IPS-20b (cell line): ENCODE measurements around the gene CCNH.

Source experiments
- H3K27ac ChIP-seq: one replicate; pipeline ENCODE4 v1.5.1; 2013; ENCODE audit warnings: low read length
- H3K27me3 ChIP-seq: 2 replicates; pipeline ENCODE4 v1.6.1; 2013; ENCODE audit warnings: mild to moderate bottlenecking, low read length, inconsistent platforms; ENCODE audit not compliant: insufficient read depth
- H3K36me3 ChIP-seq: 2 replicates; pipeline ENCODE4 v1.6.1; 2013; ENCODE audit warnings: low read depth, mild to moderate bottlenecking, inconsistent platforms, low read length, moderate library complexity; ENCODE audit not compliant: insufficient read depth
- H3K4me1 ChIP-seq: 2 replicates; pipeline ENCODE4 v1.6.1; 2013; ENCODE audit warnings: mild to moderate bottlenecking, control low read depth, inconsistent platforms, low read length, moderate library complexity; ENCODE audit not compliant: insufficient read depth
- H3K4me3 ChIP-seq: 2 replicates; pipeline ENCODE4 v1.5.1; 2013; ENCODE audit warnings: mild to moderate bottlenecking, low read length, inconsistent platforms
- H3K9ac ChIP-seq: 2 replicates; pipeline ENCODE4 v1.6.1; 2013; ENCODE audit warnings: low read depth, mild to moderate bottlenecking, inconsistent platforms, low read length, moderate library complexity
- H3K9me3 ChIP-seq: 2 replicates; pipeline ENCODE4 v1.6.1; 2013; ENCODE audit warnings: mild to moderate bottlenecking, low read depth, low read length, inconsistent platforms; ENCODE audit not compliant: insufficient read depth

CCNH gene

DNA sequence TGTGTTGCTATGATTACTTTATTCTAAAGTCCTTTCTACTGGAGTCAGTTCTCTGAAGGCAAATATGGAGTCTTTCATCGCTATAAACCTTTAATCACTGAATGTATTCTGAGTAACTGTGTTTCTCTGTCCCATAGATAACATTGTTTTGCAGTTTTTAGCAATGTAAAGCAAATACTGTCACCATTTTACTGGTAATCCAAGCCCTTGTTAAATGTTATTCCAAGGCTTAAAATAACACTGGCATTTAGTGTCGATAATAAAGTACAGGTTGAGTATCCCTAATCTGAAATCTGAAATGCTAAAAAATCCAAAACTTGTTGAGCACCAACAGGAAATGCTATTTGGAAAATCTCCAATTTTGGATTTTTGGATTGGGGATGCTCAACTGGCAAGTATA lies 24.6 kb downstream of the CCNH start:
- Histone ChIP-seq H3K27ac (no peak overlapping the region), H3K36me3 (peaks cover 96% of the 10 kb centered on the region), H3K9me3 (no peaks in the 10 kb centered on the region), H3K4me3 (no peak overlapping the region), H3K4me1 (no peaks in the 10 kb centered on the region), H3K27me3 (no peaks in the 10 kb centered on the region), H3K9ac (no peak overlapping the region)

DNA sequence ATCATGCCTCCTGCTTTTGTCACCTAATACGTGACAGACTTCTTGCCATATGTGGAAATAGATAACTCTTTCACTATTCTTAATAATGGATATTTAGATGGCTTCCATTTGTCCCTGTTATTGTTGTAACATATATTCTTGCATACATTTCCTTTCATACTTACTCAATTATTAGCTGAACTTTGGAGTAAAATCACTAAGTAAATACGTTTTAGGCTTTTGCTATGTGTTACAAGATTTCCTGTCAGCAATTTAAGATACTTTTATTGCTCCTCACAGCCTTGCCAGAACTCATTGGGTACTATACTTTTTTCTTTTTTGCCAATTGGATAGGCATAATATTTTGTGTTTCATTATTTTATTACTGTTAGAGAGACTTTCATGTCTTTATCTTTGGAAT lies 26.9 kb downstream of the CCNH start:
- Histone ChIP-seq H3K27me3 (no peaks in the 10 kb centered on the region), H3K36me3 (peaks cover 96% of the 10 kb centered on the region), H3K27ac (no peak overlapping the region), H3K4me1 (no peaks in the 10 kb centered on the region), H3K9ac (no peak overlapping the region), H3K9me3 (no peaks in the 10 kb centered on the region), H3K4me3 (no peak overlapping the region)

DNA sequence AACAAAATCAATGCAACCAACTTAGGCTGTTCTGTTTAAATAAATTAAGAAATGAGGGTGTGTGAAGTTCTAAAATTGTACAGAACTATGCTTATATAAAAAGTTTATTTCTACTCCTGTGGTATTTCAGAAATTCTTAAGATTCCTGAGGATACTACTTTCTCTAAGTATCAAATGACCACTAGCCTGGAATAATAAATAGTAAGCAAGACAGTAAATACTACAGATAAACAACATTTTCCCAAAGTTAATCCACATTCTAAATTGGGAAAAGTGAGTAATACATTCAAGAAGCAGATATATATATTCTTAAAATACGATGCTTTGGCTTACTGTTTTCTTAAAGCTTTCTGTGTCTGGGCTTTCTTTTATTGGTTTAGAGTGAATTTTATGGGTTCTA lies 29.5 kb downstream of the CCNH start:
- Histone ChIP-seq H3K9me3 (no peaks in the 10 kb centered on the region), H3K36me3 (peaks cover 96% of the 10 kb centered on the region), H3K4me1 (no peaks in the 10 kb centered on the region), H3K4me3 (no peak overlapping the region), H3K9ac (no peak overlapping the region), H3K27me3 (no peaks in the 10 kb centered on the region), H3K27ac (no peak overlapping the region)

DNA sequence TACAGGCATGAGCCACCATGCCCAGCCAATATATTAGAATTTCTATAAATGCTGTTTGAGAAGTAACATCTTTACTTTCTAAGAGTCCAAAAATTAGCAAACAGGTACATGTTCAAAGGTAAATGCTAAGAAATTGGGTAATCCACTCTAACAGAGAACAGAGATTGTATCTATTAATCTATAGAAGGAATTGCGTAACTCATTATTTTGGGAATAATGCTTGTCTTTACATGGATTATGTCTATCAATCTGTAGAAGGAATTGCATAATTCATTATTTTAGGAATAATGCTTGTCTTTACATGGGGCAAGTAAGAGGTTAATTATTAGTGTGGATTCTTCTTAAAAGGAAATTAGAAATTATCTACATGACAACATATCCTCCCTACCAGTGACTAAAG lies 30.5 kb downstream of the CCNH start:
- no peaks in the 10 kb centered on the region for H3K9me3 ChIP-seq
- no peaks in the 10 kb centered on the region for H3K27me3 ChIP-seq
- H3K4me1 ChIP-seq = no peaks in the 10 kb centered on the region
- no peak overlapping the region for H3K4me3 ChIP-seq
- H3K27ac ChIP-seq = no peak overlapping the region
- peaks cover 96% of the 10 kb centered on the region for H3K36me3 ChIP-seq
- H3K9ac ChIP-seq = no peak overlapping the region

DNA sequence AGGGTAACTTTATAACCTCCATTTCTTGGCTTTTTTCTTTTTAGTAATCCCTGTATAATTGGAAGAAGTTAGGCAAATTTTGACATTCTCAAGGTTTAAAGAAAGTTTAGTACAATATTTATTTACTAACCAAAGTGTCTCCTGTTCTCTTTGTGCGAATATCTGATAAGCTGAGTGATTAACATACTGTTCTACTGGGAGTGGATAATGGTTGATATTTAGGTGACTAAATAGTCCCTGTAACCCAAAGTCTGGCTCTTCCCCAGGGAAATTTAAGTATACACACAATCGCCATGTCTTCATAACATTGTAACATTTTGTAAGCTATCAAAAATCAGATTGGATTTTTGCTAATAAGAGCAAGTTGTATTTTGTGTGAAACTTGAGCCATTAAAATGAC lies 40.0 kb downstream of the CCNH start:
- H3K4me3 ChIP-seq = no peak overlapping the region
- H3K36me3 ChIP-seq = peaks cover 59% of the 10 kb centered on the region
- H3K27me3 ChIP-seq = no peaks in the 10 kb centered on the region
- H3K9ac ChIP-seq = no peak overlapping the region
- no peak overlapping the region for H3K27ac ChIP-seq
- no peaks in the 10 kb centered on the region for H3K4me1 ChIP-seq
- H3K9me3 ChIP-seq = no peaks in the 10 kb centered on the region

DNA sequence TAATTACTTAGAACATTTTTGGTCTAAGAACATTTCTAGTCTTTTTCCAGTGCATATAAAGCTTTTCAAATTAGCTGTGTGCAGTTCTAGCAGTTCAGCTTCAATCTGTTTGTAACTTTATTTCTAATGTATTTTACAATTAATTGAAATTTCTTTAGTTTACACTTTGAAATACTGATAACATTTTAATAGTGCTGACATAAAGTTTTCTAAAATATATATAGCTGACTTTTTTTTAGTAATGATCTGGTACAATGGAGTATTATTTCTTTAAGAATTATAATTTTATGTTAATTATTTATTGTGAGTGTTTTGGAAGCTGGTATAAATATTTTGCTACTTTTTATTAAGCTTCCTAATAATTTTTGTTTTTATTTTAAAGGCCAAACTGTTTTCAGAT lies 43.3 kb downstream of the CCNH start:
- no peak overlapping the region for H3K9ac ChIP-seq
- H3K4me3 ChIP-seq = no peak overlapping the region
- peaks cover 46% of the 10 kb centered on the region for H3K36me3 ChIP-seq
- H3K4me1 ChIP-seq = peaks cover under 1% of the 10 kb centered on the region; the same call in 1 of the 2 replicates
- no peak overlapping the region for H3K27ac ChIP-seq
- no peaks in the 10 kb centered on the region for H3K27me3 ChIP-seq
- no peaks in the 10 kb centered on the region for H3K9me3 ChIP-seq

DNA sequence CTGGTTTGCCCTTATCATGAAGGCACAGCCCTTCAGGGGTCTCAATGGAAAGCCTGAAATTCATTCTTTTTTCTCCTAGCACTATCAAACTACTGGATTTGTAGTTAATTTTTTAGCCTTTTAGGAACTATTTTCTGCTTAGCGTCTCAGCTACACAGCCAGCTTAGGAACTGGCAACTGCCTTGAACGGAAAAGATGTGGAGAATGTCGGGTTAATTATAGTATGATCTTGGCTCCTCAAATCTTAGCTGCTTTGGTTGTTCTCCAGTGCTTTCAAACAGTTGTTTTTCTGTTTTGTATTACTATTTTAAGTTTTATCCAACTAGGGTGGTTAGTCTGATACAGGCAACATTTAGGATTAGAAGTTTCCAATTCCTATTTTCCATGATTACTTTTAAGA lies 44.1 kb downstream of the CCNH start:
- Histone ChIP-seq H3K36me3 (peaks cover 47% of the 10 kb centered on the region), H3K27me3 (no peaks in the 10 kb centered on the region), H3K27ac (no peak overlapping the region), H3K9me3 (no peaks in the 10 kb centered on the region), H3K4me3 (no peak overlapping the region), H3K9ac (no peak overlapping the region), H3K4me1 (peaks cover 8% of the 10 kb centered on the region; the same call in 1 of the 2 replicates)

DNA sequence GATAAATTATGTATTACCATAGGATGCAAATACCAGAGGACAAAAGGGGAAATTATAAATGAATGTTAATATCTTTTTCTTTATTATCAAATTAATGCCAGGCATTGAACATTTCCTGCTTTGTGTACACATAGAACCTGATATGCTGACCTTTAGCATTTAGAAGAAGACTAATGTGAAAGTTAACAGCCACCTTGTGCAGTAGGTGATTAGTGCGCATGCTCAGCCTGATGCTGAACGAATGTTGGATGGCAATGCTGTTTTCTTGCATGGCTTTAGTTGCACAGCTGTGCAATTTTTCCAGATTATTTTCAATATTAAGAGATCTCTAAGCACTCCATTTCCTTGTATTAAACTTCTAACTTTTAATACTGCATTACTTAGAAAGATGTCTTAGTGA lies 45.5 kb downstream of the CCNH start:
- Histone ChIP-seq H3K36me3 (peaks cover 48% of the 10 kb centered on the region), H3K4me1 (peaks cover 8% of the 10 kb centered on the region; the same call in 1 of the 2 replicates), H3K27ac (no peak overlapping the region), H3K9me3 (no peaks in the 10 kb centered on the region), H3K27me3 (no peaks in the 10 kb centered on the region), H3K9ac (no peak overlapping the region), H3K4me3 (no peak overlapping the region)

DNA sequence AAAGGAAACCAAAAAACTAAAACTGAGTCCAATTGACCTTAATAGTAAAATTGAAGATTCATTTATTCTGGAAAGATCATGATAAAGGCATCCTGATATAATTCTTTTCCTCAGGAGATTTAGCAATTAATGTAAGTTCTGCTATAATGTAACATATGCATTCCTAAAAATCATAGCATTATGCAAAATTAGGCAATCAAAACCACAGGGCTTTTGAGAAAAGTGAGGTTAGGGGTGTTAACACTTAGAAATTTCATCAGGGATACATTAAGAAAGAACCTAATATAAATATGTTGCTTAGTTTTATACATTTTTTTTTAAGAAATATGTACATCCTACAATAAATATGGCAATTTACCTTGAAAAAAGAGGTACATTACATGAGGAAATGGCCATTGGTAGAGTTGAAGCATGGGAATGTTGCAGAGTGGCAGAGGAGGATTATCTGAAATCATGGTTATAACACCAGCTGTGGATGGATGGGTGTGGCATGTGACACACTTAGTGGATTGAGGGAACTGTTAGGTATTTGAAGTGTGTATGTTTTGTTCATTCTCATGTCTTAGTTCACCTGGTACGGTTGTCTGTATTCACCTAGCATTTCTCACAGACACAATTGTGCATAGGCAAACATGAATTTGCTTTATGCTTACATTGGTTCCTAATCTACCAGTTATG lies 51.1 kb downstream of the CCNH start:
- Histone ChIP-seq H3K27me3 (no peaks in the 10 kb centered on the region), H3K4me3 (no peak overlapping the region), H3K27ac (no peak overlapping the region), H3K9ac (no peak overlapping the region), H3K9me3 (no peaks in the 10 kb centered on the region), H3K36me3 (peaks cover 25% of the 10 kb centered on the region), H3K4me1 (peaks cover 8% of the 10 kb centered on the region; the same call in 1 of the 2 replicates)

DNA sequence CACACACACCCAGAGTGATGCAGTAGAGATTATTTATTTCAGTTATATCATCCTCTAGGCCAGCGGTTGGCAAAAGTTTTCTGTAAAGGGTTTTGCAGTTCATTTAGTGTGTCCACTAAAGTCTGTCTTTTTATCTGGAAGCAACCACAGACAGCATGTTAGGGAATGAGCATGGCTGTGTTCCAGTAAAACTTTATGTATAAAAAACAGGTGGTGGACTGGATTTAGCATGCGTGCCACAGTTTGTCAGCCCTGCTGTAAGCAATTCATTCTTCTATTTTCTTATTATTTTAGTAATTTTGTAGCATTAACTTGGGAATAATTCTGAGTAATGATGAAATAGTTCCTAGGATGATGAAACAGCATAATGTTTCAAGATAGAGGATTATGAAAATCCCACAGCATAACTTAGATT lies 51.7 kb downstream of the CCNH start:
- Histone ChIP-seq H3K27ac (no peak overlapping the region), H3K9ac (no peak overlapping the region), H3K36me3 (peaks cover 18% of the 10 kb centered on the region), H3K4me1 (peaks cover 8% of the 10 kb centered on the region; the same call in 1 of the 2 replicates), H3K9me3 (no peaks in the 10 kb centered on the region), H3K4me3 (no peak overlapping the region), H3K27me3 (no peaks in the 10 kb centered on the region)

DNA sequence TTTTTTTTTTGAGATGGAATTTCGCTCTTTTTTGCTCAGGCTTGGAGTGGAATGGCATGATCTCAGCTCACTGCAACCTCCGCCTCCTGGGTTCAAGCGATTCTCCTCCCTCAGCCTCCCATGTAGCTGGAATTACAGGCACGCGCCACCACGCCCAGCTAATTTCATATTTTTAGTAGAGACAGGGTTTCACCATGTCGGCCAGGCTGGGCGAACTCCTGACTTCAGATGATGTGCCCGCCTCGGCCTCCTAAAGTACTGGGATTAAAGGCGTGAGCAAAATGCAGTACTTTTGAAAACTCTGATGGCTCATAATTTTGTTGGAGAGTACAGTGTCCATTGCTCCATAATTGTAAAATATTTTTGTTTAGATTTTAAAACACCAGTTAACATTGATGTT lies 52.6 kb downstream of the CCNH start:
- no peak overlapping the region for H3K9ac ChIP-seq
- H3K27me3 ChIP-seq = no peaks in the 10 kb centered on the region
- H3K4me1 ChIP-seq = peaks cover 8% of the 10 kb centered on the region; the same call in 1 of the 2 replicates
- H3K27ac ChIP-seq = no peak overlapping the region
- peaks cover 20% of the 10 kb centered on the region for H3K36me3 ChIP-seq
- H3K9me3 ChIP-seq = no peaks in the 10 kb centered on the region
- no peak overlapping the region for H3K4me3 ChIP-seq

DNA sequence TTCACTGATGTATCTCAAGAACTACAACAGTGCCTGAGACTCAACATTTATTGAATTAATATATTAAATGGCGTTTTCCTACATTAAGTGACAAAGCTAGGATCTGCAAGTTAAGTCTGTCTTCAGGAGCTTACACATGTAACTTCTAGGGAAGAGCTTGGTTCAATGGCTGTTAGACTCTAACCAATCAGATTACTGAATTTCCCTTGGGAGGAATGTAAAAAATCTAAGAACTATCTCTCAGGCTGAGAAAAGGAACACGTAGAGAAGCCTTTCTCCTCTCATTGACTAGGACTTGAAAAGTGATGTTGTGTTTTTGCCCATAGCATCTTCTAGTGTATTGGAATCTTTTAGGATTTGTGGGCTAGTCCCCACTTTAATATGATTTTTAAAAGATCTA lies 53.6 kb downstream of the CCNH start:
- Histone ChIP-seq H3K27ac (no peak overlapping the region), H3K36me3 (peaks cover 30% of the 10 kb centered on the region), H3K9me3 (no peaks in the 10 kb centered on the region), H3K4me1 (peaks cover 4% of the 10 kb centered on the region; the same call in 1 of the 2 replicates), H3K9ac (no peak overlapping the region), H3K27me3 (no peaks in the 10 kb centered on the region), H3K4me3 (no peak overlapping the region)
